Heart left ventricle (tissue), 16 donors: ENCODE results near the gene DDX3X. TPM values are rescaled to one million over a fixed set of nuclear protein-coding genes. Genes with fewer than 3 reads are reported as not detected.

ENCODE experiments used
- ATAC-seq, 4 donors: fragments of 200-7000 bp; cut with Tn5 transposase; one replicate each; pipeline ENCODE4 v1.9.1; 2020 to 2022; ENCODE audit warnings: moderate library complexity in 4 of 4, mild to moderate bottlenecking in 3 of 4, moderate number of reproducible peaks in 1 of 4
- DNase-seq, 5 donors: peaks; one replicate each; pipeline ENCODE4 v3.0.0-alpha.2; 2020
- H3K27ac ChIP-seq, 12 donors: fragments of 200-600 bp; sonication (generic) in 4 of 12; one replicate each; pipeline versions ENCODE4 v1.5.0 to v1.8.0; 2016 to 2022; ENCODE audit warnings: mild to moderate bottlenecking in 2 of 12
- H3K27me3 ChIP-seq, 9 donors: fragments of 200-600 bp; sonication (generic) in 2 of 9; one replicate each; pipeline versions ENCODE4 v1.5.1 to v1.8.0; 2016 to 2022; ENCODE audit warnings: mild to moderate bottlenecking in 3 of 9
- H3K36me3 ChIP-seq, 9 donors: fragments of 200-600 bp; sonication (generic) in 2 of 9; one replicate each; pipeline versions ENCODE4 v1.5.0 to v1.8.0; 2018 to 2022; ENCODE audit warnings: mild to moderate bottlenecking in 2 of 9
- H3K4me1 ChIP-seq, 12 donors: fragments of 200-600 bp; sonication (generic) in 4 of 12; one replicate each; pipeline versions ENCODE4 v1.5.0 to v1.8.0; 2016 to 2022; ENCODE audit warnings: mild to moderate bottlenecking in 3 of 12
- H3K4me3 ChIP-seq, 12 donors: fragments of 200-600 bp; sonication (generic) in 4 of 12; one replicate each; pipeline versions ENCODE4 v1.5.0 to v1.8.0; 2017 to 2022; ENCODE audit warnings: mild to moderate bottlenecking in 9 of 12, moderate library complexity in 4 of 12
- H3K9me3 ChIP-seq, 12 donors: fragments of 200-600 bp; sonication (generic) in 4 of 12; one replicate each; pipeline versions ENCODE4 v1.5.0 to v1.8.0; 2016 to 2022; ENCODE audit warnings: mild to moderate bottlenecking in 1 of 12
- POLR2A ChIP-seq, 2 donors: fragments of 450-650 bp; IDR thresholded peaks; one replicate each; pipeline ENCODE4 v1.6.1; 2017; ENCODE audit warnings: antibody characterized with exemption in 2 of 2, mild to moderate bottlenecking in 2 of 2, moderate library complexity in 2 of 2
- WGBS, 4 donors: extraction: QIAGEN DNeasy Blood & Tissue Kit in 2 of 4; methylation state at CpG; one replicate each; pipeline versions ENCODE4 v1.1.5 to v1.1.7; 2013 to 2018; 5-methylcytosine and 5-hydroxymethylcytosine counted together
- intact Hi-C, 10 donors: fragments of 100-400 bp; cut with DNase I; formaldehyde crosslinking; loops; one replicate each; pipeline versions ENCODE4 v1.11.1 to v1.14.2; 2022
- polyA plus RNA-seq, 2 donors: library from polyadenylated mRNA; stranded (reverse); fragments of 200-250 nt; gene quantifications; one replicate each; pipeline ENCODE4 v1.2.3, GENCODE V29; 2013
- total RNA-seq, 9 donors: library from RNA; depleted of rRNA in 2 of 9; stranded (reverse); fragments of >200 nt in 2 of 9; fragmentation: NEBNext Ultra II Directional in 3 of 9; extraction: Animal tissue kit (Norgen Biotek cat#: 25700) in 3 of 9; gene quantifications; one replicate each; pipeline versions ENCODE4 v1.1.0 to v1.2.4, GENCODE V29; 2016 to 2023
- TF ChIP-seq, protein P1 (sequence below), 12 donors: fragments of 200-600 bp; sonication (generic) in 4 of 12; IDR thresholded peaks; one replicate each; pipeline versions ENCODE4 v1.5.0 to v1.8.0; 2018 to 2022; ENCODE audit warnings: antibody characterized with exemption in 12 of 12, mild to moderate bottlenecking in 5 of 12
- donor health status: ischemic (EF 13 %, LVEDD 7.1; RV severe dilation, severe dysfunction).
- donor health status: healthy with polysubstance abuse.
- donor health status: DM: no; HTN: yes; CAD: no.
- donor health status: DM: no; HTN: no; CAD: no.
- donor health status: ischemic (EF 25% LVEDD 6.9; RV normal size, moderate dysfunction).
- donor health status: ischemic (EF 25% LVEDD 5.7; RV mildly dilated, moderate dysfunction).
- donor health status: healthy.
- donor health status: DM: yes; HTN: yes; CAD: no.
- donor health status: ischemic (EF 35%, LVEDD 5.7; RV mildly dilated, moderate dysfunction).
- donor health status: nonischemic (EF 11% LVEDD 7.7; RV severe dilation, severe dysfunction).
- donor health status: DM: yes; HTN: yes; CAD: no.
- donor health status: PGD.
- donor health status: ischemic (EF 29% LVEDD 5.4; RV normal size, mild dysfunction).
- donor health status: nonischemic (EF 23%, LVEDD 6.1; RV moderate dilation, normal function).

Gene DDX3X
- total and polyA plus RNA-seq, 11 donors: 34.3 to 272 (median 170) TPM

- Histone ChIP-seq H3K27me3 (no peaks in the 10 kb centered on the region), H3K9me3 (peaks cover 0 to 17% (median 0%) of the 10 kb centered on the region in 12 donors), H3K36me3 (no peaks in the 10 kb centered on the region), H3K27ac (no peak overlapping the region), H3K4me3 (no peak overlapping the region), H3K4me1 (no peaks in the 10 kb centered on the region)
- intact Hi-C loops: no loop called here
- no peak for ATAC-seq
- no peak for DNase-seq
- TF ChIP-seq POLR2A (IDR thresholded peaks at IDR 0.05): no peak
- TF ChIP-seq, protein P1, sequence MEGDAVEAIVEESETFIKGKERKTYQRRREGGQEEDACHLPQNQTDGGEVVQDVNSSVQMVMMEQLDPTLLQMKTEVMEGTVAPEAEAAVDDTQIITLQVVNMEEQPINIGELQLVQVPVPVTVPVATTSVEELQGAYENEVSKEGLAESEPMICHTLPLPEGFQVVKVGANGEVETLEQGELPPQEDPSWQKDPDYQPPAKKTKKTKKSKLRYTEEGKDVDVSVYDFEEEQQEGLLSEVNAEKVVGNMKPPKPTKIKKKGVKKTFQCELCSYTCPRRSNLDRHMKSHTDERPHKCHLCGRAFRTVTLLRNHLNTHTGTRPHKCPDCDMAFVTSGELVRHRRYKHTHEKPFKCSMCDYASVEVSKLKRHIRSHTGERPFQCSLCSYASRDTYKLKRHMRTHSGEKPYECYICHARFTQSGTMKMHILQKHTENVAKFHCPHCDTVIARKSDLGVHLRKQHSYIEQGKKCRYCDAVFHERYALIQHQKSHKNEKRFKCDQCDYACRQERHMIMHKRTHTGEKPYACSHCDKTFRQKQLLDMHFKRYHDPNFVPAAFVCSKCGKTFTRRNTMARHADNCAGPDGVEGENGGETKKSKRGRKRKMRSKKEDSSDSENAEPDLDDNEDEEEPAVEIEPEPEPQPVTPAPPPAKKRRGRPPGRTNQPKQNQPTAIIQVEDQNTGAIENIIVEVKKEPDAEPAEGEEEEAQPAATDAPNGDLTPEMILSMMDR (IDR thresholded peaks at IDR 0.05): no peak
These were observed 42.7 kb upstream of the DDX3X start for GRCh38 chrX:41291309-41291708.

DNA sequence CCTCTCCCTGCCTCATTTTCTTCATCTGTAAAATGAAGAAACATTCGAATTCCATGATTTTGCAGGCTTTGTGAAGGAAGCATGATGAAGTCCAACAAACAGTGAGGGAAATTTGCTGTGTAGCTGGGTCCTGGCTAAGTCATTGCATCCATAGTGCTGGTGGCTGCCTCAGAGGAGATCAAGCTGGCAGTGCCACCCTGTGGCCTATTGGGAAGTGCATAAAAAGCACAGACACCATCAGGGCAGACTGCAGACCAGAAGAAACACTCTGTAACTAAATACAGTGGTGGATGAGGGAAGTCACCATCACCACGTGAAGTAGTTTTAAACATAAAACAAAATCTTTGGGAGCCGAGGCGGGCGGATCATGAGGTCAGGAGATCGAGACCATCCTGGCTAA lies 40.7 kb upstream of the DDX3X start:
- intact Hi-C loops: no loop called here
- DNase-seq (no peak), ATAC-seq (no peak)
- H3K9me3 ChIP-seq: peaks cover 0 to 17% (median 0%) of the 10 kb centered on the region in 12 donors
- no peak overlapping the region for H3K4me3 ChIP-seq
- H3K36me3 ChIP-seq: no peaks in the 10 kb centered on the region
- H3K27ac ChIP-seq: no peak overlapping the region
- 84 to 91% (median 90%) methylated on average over 6 of the region's 6 CpGs for WGBS, 4 donors
- TF ChIP-seq POLR2A (IDR thresholded peaks at IDR 0.05): no peak
- TF ChIP-seq, protein P1 (IDR thresholded peaks at IDR 0.05): peak in 2 of 12 donors; percentile 9 to 14
- no peaks in the 10 kb centered on the region for H3K27me3 ChIP-seq
- no peaks in the 10 kb centered on the region for H3K4me1 ChIP-seq

- ATAC-seq (no peak), DNase-seq (no peak)
- intact Hi-C loops: no loop called here
- TF ChIP-seq, protein P1 (IDR thresholded peaks at IDR 0.05): no peak
- no peak for TF ChIP-seq POLR2A (IDR thresholded peaks at IDR 0.05)
- H3K27me3 ChIP-seq: peaks cover 0 to 4% (median 0%) of the 10 kb centered on the region in 9 donors
- no peaks in the 10 kb centered on the region for H3K36me3 ChIP-seq
- no peaks in the 10 kb centered on the region for H3K9me3 ChIP-seq
- no peak overlapping the region for H3K4me3 ChIP-seq
- WGBS, 4 donors: 82 to 87% (median 87%) methylated on average over 5 of the region's 5 CpGs
- peak overlapping the region in 1 of 12 donors; percentile 27 for H3K27ac ChIP-seq
- peaks cover 0 to 25% (median 0%) of the 10 kb centered on the region in 12 donors for H3K4me1 ChIP-seq
These were observed 33.1 kb upstream of the DDX3X start for GRCh38 chrX:41300758-41301437.

- H3K4me1 ChIP-seq: peaks cover 0 to 25% (median 0%) of the 10 kb centered on the region in 12 donors
- intact Hi-C loops: no loop called here
- ATAC-seq: peak in 1 of 4 donors; percentile 43
- H3K27me3 ChIP-seq: peaks cover 0 to 4% (median 0%) of the 10 kb centered on the region in 9 donors
- H3K4me3 ChIP-seq: no peak overlapping the region
- WGBS, 4 donors: 45 to 71% (median 69%) methylated on average over 2 of the region's 2 CpGs
- DNase-seq: no peak
- H3K9me3 ChIP-seq: no peaks in the 10 kb centered on the region
- no peak for TF ChIP-seq POLR2A (IDR thresholded peaks at IDR 0.05)
- TF ChIP-seq, protein P1 (IDR thresholded peaks at IDR 0.05): no peak
- no peak overlapping the region for H3K27ac ChIP-seq
- no peaks in the 10 kb centered on the region for H3K36me3 ChIP-seq
These were observed 32.5 kb upstream of the DDX3X start for GRCh38 chrX:41301438-41301824.
